Uterus (tissue), 2 donors: ENCODE measurements around the gene GPRIN2.

Source experiments
- CTCF ChIP-seq, 4 experiments: fragments of 200-600 bp in 2 of 4; fragments of 450-650 bp in 2 of 4; sonication (generic) in 2 of 4; IDR thresholded peaks; one replicate each; pipeline ENCODE4 v1.5.1; 2016 to 2019; ENCODE audit warnings: antibody characterized with exemption in 4 of 4, mild to moderate bottlenecking in 2 of 4, moderate library complexity in 1 of 4
- POLR2A ChIP-seq, 2 donors: fragments of 450-650 bp; IDR thresholded peaks; one replicate each; pipeline ENCODE4 v1.6.1; 2016; ENCODE audit warnings: antibody characterized with exemption in 2 of 2, mild to moderate bottlenecking in 1 of 2, moderate library complexity in 1 of 2

GRCh38 chr10:46555366-46555712 lies 1.1 kb downstream of the GPRIN2 start:
- TF ChIP-seq CTCF (IDR thresholded peaks at IDR 0.05), result no peak
- no peak for TF ChIP-seq POLR2A (IDR thresholded peaks at IDR 0.05)
